Stimulated activated CD8-positive, alpha-beta memory T cell treated with anti-CD3 and anti-CD28 coated beads, Interleukin-15, amount 100 ng/mL, for 24 hours (primary cell): Measurements from ENCODE around the gene FMOD.
"Not testable (repeated sequence)": the region's sequence is repeated elsewhere in the genome, so short reads cannot be mapped to it uniquely, and the experiment has no call there.

Experiments
- DNase-seq: peaks from one replicate; pipeline ENCODE4 v3.0.0-alpha.2; 2020; ENCODE audit warnings: low read depth

Gene FMOD

DNA sequence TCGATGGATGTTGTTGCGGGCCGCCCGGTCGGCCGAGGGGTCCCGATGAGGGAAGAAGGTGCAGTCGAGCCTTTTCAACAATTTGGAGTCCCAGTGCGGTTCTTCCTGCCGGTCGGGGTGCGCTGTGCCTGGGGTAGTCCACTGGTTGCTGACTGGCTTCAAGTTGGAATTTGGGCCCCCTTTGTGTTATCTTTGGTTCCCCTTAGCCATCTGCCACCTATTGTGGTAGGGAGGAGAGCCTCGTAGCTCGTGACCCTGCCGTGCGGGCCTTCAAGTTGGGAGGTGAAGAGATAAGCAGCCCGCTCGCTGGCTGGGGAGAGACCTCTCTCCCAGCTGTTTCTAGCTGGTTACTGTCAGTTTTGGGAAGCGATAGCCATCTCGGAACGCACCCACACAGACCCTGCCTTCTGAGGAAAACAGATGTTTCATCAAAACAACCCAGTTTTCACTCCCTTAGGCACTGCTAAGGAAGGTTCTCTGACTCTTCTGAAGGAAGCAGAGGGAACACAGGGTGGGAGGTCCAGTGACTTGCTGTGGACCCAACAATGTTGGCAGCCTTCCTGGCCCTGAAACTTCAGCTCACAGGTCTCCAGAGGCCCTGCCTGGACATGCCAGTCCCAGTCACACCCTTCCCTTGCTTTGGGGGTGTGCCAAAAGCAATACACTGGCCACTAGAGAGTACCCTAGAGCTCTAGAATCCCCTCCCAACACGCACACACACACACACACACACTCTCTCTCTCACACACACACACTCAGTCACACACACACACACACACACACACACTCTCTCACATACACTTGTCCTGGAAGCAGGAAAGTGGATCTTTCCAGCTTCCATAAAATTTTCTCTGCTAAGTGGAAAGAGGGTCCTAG lies 44.6 kb downstream of the FMOD start:
- DNase-seq, result no peak

DNA sequence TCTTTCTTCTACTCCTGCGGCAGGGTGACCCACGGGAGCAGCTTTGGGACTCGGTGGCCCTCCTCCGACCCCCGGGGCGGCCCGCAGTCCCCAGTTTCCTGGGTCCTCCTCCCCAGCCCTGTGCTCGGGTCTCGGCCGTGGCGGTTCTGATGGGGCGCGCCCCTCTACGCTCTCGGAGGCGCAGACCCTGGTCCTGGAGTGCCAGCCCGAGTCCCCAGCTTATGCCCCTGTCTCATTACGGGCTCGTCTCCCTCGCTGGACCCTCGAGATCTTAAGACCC lies 45.2 kb downstream of the FMOD start:
- no peak for DNase-seq

DNA sequence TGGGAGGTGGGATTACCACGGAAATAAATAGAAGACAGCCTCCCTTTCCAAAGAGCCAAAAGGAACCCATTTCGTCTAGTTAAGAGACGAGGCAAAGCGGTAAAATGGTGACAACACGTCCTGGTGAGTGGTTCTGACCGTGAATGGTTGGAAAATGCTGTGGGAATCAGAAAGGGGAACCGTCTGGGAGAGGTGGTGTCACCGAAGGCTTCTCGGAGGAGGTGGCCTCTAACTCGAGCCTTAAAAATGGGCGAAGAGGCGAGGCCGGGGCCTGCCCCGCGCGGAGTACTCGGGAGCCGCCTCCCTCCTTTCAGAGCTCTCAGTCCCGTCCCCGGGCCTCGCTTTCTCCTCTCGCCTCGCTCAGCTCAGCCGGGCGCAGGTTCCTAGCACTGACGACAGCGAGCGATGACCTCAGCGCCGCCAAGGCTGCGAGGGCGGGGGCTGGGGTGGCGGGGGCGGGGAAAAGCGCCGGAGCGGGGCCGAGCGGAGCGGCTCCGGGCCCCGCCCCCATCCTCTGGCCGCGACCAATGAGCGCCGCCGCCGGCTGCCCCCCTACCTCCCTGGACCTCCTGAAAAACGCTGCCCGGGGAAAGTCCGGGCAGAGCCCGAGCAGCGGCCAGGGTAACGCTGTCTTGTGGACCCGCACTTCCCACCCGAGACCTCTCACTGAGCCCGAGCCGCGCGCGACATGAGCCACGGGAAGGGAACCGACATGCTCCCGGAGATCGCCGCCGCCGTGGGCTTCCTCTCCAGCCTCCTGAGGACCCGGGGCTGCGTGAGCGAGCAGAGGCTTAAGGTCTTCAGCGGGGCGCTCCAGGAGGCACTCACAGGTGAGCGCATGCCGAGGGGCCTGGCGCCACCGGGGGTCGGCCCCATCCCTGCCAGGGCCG lies 45.8 kb downstream of the FMOD start, which contains the start of gene BTG2:
Gene BTG2 (plus strand): TSS at position 601 of the 890 bp plus-strand sequence. CDS start 88 bp downstream, at position 689.
- peak; percentile 72 for DNase-seq

- no peak for DNase-seq
Measured at GRCh38 chr1:203304391-203304918, 46.5 kb downstream of the FMOD start.

DNA sequence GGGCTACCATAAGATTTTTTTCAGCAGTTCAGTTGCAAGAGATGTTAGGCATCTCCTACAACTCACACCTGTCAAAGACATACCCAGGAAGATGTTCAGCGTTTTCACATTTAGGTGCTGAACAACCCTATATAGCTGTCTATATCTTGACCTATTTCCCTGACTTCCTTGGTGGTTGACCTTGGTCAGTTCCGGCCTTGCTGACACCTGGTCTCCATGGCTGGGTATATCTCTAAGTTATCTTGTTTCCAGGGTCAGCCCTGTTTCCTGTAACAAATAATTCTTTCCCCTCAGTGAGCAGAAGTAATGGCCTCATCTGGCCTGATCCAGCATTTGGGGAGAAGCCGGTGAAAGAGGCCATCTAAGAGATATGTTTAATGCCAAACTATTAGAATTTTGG lies 48.0 kb downstream of the FMOD start:
- DNase-seq, result no peak

DNA sequence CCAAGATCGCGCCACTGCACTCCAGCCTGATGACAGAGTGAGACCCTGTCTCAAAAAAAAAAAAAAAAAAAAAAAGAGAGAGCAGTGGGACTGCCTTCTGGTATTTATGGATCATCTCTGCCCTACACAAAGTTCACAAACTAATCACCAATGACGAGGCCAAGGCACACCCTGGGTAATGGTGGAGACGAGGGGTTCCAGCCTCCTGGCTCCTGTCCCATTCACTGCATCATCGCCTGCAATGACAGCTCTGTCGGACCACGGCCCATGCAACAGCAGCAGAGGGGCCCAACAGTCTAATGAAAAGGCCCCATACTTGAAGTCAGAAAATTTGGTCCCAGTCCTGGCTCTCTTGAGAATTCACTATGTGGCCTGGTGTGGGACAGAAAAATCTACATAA lies 48.5 kb downstream of the FMOD start:
- no peak for DNase-seq

DNA sequence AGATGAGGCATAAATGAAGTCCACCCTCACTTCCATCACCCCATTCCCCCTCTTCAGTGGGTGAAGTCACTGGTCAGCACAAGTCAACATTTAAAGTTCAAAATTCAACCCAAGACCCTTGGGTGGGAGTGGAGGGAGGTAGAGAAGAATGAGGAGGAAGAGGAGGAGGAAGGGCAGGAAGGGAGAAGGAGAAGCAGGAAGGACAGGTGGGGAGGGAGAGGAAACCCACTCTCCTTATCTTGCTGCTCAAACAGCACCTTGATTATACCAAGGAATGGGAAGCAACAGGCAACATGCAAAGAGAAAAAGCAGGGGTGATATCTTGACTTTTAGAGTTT lies 49.6 kb downstream of the FMOD start:
- no peak for DNase-seq

DNA sequence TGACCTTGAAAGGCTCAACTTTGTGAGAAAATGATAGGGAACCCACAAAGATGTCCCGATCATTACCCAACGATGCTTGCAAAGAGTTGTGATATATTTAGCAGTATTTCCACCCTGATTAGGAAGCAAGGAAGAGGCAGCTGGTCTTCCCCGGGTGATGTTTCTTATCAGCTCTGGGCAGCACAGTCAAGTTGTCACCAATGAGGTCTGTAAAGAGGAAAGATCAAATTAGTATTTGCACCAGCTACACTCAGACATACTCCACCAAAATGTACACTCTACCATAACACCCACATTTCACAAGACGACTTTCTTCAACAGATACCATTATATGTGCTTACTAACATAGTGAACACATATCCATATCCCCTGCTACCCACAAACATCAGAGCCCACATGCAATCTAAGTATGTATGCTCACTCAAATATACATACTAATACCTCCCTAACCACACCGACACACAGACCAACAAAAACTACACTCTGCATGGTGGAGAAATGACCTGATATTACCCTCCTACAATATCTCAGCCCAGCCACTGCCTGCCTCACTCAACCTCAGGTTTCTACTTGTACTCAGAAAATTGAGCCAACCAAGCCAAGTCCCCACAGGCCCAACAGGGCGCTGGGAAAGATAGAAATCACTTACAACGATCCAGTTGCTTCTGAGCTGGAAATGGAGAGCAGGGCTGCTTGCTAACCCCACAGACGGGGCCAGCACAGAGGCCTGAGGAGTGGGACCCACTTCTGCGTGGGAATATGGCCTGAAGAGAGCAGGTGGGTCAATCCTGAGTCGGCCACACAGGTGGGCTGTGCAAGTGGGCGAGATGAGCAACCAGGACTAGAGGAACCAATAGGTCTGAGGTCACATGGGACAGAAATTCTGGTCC lies 50.2 kb downstream of the FMOD start:
- DNase-seq, result no peak

- DNase-seq, result not testable (repeated sequence)
Measured at GRCh38 chr1:203299719-203300429, 51.0 kb downstream of the FMOD start.

DNA sequence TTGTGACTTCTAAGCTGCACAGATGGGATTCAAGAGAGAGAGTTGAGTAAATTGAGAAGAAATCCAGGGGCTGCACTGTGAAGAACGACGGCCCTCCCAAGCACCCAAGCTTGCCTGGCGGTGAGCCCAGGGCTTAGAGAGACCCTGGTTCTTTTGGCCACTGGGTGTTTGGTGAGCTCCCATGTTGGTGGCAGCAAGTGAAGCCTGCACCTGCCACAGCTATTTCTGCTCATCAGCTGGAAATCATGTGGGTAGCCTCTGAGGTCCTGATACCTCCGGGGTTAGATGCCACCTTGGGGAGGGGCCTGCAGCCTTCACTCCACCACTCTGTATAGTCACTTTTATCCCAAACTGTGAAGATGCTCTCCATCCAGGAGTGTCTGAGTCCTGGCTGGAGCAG lies 51.8 kb downstream of the FMOD start:
- no peak for DNase-seq

DNA sequence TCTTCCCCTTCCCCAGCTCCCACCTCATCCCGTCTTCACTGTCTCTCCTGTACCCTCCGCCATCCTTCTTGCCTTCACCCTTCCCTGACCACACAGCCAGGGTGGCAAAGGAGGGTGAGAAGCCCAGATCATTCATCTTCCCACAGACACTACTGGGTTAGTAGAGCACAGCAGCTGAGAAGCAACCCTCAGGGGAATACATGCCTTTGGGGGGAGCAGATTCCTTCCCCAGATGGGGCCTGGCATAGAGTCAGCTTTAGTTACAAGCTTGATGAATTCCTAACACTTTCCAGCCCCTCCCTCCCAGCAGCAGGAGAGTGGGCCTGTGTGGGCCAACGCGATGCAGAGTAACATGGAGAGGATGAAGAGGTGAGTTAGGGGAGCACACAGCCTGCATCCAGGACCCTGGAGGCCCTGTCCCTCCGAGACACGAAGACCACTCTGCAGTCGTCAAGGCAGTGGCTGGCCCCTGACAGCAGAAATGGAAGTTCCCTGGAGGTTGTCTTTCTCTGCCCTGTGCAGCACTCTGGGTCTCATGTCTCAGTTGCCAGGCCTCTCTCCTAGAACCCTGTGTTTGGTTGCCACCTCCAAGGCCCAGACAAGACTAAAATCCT lies 54.4 kb downstream of the FMOD start:
- DNase-seq, result no peak

DNA sequence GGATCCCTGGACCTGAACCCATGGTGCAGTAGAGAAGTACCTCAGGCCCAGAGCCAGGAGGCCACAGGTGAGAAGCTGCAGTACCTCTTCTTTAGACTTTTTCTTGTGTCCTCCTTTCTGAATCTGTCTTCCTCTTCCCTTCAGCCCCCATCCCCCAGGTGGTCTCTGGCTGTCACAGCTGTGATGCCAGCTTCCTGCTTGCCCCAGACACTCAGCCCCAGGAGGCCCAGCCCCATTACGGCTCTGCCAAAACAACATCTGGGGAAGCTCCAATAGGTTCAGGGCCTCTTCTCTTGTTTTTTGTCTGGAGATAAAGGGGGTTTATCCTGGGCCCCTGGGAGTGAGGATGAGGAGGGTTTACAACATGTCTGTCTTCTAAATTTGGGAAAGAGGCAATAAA lies 55.1 kb downstream of the FMOD start:
- no peak for DNase-seq

DNA sequence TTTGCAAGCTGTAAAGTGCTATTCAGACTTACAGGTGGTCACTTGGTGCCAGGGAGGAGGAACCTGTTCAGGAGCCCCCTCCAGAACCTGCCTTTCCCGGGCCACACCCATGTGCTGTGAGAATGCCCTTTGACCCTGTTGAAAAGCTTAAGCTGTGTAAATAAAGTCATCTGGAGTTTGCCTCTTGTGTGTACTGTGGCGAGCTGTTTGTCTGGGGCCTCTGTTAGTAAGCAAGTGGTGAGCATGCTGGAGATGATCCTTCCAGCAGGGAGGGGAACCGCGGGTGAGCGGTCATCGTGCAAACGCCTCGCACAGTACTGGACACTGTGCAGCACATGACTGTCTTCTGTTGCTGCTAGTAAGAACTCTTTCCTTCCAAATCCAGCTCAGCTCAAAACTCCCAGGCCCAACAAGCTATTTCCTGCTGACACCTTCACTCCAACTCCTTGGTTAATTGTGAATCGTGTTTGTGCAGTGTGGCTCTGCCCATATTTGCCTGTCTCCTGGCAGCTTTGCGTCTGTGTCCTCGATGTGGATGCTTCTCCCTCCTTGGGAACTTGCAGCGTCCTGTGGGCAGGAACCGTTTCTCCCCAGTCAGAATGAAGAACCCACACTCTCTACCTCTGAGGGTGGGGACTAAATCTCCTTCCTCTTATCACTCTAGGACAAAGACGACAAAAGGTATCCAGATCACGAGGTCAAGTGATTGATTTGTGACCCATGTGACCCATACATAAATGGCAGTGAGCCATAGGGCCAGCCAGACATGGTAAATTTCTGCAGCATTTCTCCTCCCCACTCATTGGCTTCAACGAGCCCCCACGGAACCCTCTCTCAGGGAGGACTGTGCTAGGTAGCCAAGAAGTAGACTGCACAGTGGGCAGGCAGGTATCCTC lies 59.5 kb downstream of the FMOD start:
- DNase-seq, result no peak
